Stimulated activated CD8-positive, alpha-beta memory T cell treated with anti-CD3 and anti-CD28 coated beads, Interleukin-15, amount 100 ng/mL, for 4 hours (primary cell): Measurements from ENCODE around the gene SEPTIN5.

Source experiments
- DNase-seq, 2 donors: peaks; one replicate each; pipeline ENCODE4 v3.0.0-alpha.2; 2020; ENCODE audit warnings: low read depth in 2 of 2

The SEPTIN5 gene

GRCh38 chr22:19748139-19748538 lies 33.8 kb downstream of the SEPTIN5 start:
- DNase-seq: no peak

GRCh38 chr22:19748991-19749664 lies 34.8 kb downstream of the SEPTIN5 start:
- no peak for DNase-seq

GRCh38 chr22:19749876-19750275 lies 35.6 kb downstream of the SEPTIN5 start:
- no peak for DNase-seq

- DNase-seq: no peak
Measured at GRCh38 chr22:19750507-19751490, 36.5 kb downstream of the SEPTIN5 start.

- DNase-seq: no peak
Measured at GRCh38 chr22:19751497-19752245, 37.4 kb downstream of the SEPTIN5 start.

GRCh38 chr22:19753090-19753842 lies 39.0 kb downstream of the SEPTIN5 start:
- no peak for DNase-seq

GRCh38 chr22:19753996-19754700 lies 39.8 kb downstream of the SEPTIN5 start:
- DNase-seq: no peak

GRCh38 chr22:19754701-19755144 lies 40.4 kb downstream of the SEPTIN5 start:
- DNase-seq: no peak

GRCh38 chr22:19755145-19755710 lies 40.9 kb downstream of the SEPTIN5 start:
- no peak for DNase-seq

GRCh38 chr22:19755722-19756287 lies 41.5 kb downstream of the SEPTIN5 start:
- no peak for DNase-seq

- DNase-seq: peak; percentile 10 to 29
Measured at GRCh38 chr22:19756288-19757128, 42.2 kb downstream of the SEPTIN5 start.

- DNase-seq: no peak
Measured at GRCh38 chr22:19757140-19757984, 43.1 kb downstream of the SEPTIN5 start.

GRCh38 chr22:19757985-19758895 lies 43.9 kb downstream of the SEPTIN5 start:
- no peak for DNase-seq

- no peak for DNase-seq
Measured at GRCh38 chr22:19758896-19759426, 44.7 kb downstream of the SEPTIN5 start.

GRCh38 chr22:19759427-19760057 lies 45.2 kb downstream of the SEPTIN5 start:
- no peak for DNase-seq
